Kidney epithelial cell (primary cell): Measurements from ENCODE around the gene ZNF697. TPM values are rescaled to one million over a fixed set of nuclear protein-coding genes. Genes with fewer than 3 reads are reported as not detected.
A peak's percentile ranks its signal among the peaks of the same experiment; 100 is the strongest.
"Not testable (repeated sequence)": the region's sequence is repeated elsewhere in the genome, so short reads cannot be mapped to it uniquely, and the experiment has no call there.

ENCODE experiments used
- DNase-seq: peaks from one replicate; pipeline ENCODE4 v3.0.0-alpha.2; 2010; ENCODE audit warnings: low read depth
- H3K27me3 ChIP-seq: 2 replicates; pipeline ENCODE4 v1.6.0; 2011; ENCODE audit warnings: low read length; ENCODE audit not compliant: control insufficient read depth, insufficient read depth
- H3K36me3 ChIP-seq: 2 replicates; pipeline ENCODE4 v1.5.1; 2011; ENCODE audit warnings: low read length; ENCODE audit not compliant: control insufficient read depth, insufficient read depth
- H3K4me3 ChIP-seq: 2 replicates; pipeline ENCODE4 v1.5.1; 2011; ENCODE audit warnings: low read depth, mild to moderate bottlenecking, control low read depth, low read length
- total RNA-seq: library from RNA; depleted of rRNA; stranded (reverse); fragments of >200 nt; gene quantifications from 2 replicates; pipeline ENCODE4 v1.2.3, GENCODE V29; 2015
- TF ChIP-seq, protein P1 (sequence below): IDR thresholded peaks from 2 replicates; pipeline ENCODE4 v1.5.1; 2011; ENCODE audit warnings: mild to moderate bottlenecking, moderate library complexity, low read length, control low read depth, inconsistent platforms; ENCODE audit not compliant: insufficient read depth, poor library complexity, severe bottlenecking

The ZNF697 gene
- 22.4 and 23.7 TPM in 2 replicates for total RNA-seq

DNA sequence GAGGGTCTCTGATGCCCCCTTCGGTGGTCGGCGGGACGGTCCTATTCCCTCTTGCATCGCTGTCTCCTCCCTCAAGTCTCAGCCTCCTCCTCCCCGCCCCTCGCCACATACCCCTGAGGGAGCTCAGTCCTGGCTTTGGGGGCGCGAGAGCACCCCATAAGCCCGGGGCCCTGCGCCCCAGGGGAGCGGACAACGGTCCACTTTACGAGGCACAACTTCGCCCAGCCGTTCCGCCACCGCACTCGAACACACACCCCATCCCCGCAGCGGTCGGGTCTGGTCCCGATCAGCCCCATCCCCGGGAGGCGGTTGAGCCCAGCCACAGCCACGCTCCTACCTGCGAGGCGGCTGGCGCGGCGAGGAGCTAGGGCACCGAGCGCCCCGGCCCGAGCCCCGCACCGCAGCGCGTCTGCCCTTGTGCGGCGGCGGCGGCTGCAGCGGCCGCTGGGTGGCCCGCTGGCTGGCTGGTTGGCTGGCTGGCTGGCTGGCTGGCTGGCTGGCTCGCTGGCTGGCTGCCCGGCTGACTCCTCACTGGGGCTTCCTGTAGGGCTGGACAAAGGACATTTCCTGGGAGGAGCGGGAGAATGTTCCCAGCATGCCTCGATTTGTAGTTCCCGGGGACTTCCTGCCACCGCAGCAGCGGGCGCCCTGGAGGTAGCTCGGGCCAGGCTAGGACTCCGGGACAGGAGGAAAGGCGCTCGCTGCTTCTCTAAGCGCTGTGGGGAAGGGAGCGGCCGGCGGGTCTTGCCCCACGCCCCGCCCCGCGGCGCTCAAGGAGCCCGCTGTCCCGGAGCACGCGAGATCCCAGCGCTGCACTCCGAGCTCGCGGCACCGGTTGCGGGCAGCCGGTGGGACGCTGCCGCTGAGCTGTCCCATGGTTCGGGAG lies at the start of gene ZNF697:
TSS of gene ZNF697 (minus strand) at position 533 of the 886 bp plus-strand sequence. CDS start 22,166 bp downstream, outside the sequence.
- TF ChIP-seq, protein P1, sequence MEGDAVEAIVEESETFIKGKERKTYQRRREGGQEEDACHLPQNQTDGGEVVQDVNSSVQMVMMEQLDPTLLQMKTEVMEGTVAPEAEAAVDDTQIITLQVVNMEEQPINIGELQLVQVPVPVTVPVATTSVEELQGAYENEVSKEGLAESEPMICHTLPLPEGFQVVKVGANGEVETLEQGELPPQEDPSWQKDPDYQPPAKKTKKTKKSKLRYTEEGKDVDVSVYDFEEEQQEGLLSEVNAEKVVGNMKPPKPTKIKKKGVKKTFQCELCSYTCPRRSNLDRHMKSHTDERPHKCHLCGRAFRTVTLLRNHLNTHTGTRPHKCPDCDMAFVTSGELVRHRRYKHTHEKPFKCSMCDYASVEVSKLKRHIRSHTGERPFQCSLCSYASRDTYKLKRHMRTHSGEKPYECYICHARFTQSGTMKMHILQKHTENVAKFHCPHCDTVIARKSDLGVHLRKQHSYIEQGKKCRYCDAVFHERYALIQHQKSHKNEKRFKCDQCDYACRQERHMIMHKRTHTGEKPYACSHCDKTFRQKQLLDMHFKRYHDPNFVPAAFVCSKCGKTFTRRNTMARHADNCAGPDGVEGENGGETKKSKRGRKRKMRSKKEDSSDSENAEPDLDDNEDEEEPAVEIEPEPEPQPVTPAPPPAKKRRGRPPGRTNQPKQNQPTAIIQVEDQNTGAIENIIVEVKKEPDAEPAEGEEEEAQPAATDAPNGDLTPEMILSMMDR: peak; percentile 47
- DNase-seq: peak; percentile 87
- no peaks in the 10 kb centered on the region for H3K27me3 ChIP-seq
- no peaks in the 10 kb centered on the region for H3K36me3 ChIP-seq
- H3K4me3 ChIP-seq: peak within 1 kb of the TSS; percentile 82

DNA sequence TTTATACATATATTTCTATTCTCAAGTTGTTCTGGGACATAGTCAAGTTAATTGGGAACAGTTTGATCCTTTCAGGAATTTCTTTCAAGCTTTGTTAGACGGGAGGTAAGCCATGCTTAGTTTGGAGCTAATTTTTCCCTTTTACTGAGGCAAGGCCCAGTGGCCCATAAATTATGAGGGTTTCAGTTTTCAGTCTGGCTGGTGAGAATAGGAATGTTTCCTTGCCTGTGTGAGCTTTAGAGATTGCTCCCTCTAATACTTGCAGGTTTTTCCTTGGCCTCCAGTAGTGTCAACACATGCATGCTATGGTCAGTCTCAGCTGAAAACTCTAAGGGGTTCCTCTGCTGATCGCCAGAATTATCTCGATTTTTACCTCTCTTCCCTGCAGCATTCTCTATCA lies 49.5 kb upstream of the ZNF697 start:
- TF ChIP-seq, protein P1: no peak
- H3K27me3 ChIP-seq: no peaks in the 10 kb centered on the region
- no peak for DNase-seq
- no peak overlapping the region for H3K4me3 ChIP-seq
- H3K36me3 ChIP-seq: no peaks in the 10 kb centered on the region

DNA sequence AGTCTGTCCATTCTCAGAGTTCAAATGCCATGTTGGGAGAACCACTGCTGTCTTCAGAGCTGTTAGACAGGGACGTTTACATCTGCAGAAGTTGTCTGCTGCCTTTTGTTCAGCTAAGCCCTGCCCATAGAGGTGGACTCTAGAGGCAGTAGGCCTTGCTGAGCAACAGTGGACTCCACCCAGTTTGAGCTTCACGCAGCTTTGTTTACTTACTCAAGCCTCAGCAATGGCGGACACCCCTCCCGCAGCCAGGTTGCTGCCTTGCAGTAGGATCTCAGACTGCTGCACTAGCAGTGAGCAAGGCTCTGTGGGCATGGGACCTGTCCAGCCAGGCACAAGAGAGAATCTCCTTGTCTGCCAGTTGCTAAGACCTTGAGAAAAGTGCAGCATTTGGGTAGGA lies 48.8 kb upstream of the ZNF697 start:
- H3K27me3 ChIP-seq, H3K4me3 ChIP-seq, DNase-seq, H3K36me3 ChIP-seq: not testable (repeated sequence)

DNA sequence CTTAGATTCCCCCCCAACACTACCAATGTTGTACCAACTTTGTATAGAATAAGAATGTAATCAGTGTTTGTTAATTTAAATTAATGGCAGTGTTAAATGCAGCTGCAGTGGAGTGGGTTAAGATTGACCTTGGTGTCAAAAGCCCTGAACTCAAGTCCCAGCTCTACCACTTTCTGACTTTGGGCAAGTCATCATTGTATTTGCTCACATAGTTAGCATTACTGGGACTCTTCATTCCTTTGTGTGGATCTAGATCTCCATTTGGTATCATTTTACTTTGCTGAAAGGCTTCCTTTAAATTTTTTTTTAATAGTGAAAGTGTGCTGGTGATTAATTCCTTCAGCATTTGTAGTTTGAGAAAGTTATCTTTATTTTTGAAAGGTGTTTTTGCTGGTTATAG lies 41.4 kb upstream of the ZNF697 start:
- Histone ChIP-seq H3K36me3 (no peaks in the 10 kb centered on the region), H3K27me3 (no peaks in the 10 kb centered on the region), H3K4me3 (no peak overlapping the region)
- no peak for DNase-seq
- TF ChIP-seq, protein P1: no peak

DNA sequence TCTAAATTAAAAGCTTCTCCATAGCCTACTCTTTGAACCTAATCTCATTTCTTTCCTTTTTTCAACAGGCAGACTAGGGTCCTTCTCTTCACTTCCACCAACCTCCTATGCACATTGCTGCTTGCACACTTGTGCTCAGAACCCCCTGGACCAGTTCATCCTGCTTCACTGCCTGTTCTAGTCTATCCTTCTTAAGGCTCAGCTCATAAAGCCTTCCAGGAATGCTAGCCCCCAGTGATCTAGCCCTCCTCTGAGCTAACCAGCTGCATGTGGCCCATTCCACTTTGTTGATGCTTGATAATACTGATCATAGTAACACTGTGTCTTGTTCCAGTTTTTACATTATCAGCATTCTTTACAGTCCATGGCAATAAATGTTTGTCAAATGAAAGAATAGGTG lies 40.7 kb upstream of the ZNF697 start:
- H3K27me3 ChIP-seq: no peaks in the 10 kb centered on the region
- H3K36me3 ChIP-seq: no peaks in the 10 kb centered on the region
- H3K4me3 ChIP-seq: no peak overlapping the region
- DNase-seq: no peak
- TF ChIP-seq, protein P1: no peak

DNA sequence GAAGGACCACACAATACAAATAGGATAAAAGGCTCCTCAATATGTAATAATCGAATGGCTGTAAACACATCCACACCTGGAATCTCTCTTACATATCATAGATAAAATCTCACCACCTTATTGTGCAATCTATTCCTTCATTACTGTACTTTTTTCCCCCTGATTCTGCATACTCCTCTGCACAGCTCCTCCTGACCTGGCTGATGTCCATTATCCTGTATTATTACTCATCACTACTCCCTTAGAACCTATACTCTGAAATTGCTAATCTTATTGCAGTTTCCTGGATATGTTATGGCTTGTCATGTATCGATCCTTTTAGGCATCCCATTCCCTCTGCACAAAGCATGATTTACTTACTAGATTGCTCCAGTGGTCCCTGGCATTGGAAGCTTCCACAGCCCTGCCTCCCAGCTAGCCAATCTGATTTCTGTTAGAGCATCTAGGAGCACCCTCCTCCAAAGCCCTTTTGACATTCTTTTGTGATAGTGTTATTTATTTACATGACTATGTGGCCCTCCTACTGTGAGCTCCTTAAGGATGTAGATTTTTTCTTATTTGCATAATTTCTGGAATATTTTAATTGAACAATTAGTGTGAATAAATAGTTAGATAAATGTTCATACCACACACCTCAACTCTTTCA lies 39.5 kb upstream of the ZNF697 start:
- H3K36me3 ChIP-seq: no peaks in the 10 kb centered on the region
- H3K27me3 ChIP-seq: no peaks in the 10 kb centered on the region
- H3K4me3 ChIP-seq: no peak overlapping the region
- TF ChIP-seq, protein P1: no peak
- DNase-seq: no peak
